ENCODE measurements around the gene KRTAP25-1.

DNA sequence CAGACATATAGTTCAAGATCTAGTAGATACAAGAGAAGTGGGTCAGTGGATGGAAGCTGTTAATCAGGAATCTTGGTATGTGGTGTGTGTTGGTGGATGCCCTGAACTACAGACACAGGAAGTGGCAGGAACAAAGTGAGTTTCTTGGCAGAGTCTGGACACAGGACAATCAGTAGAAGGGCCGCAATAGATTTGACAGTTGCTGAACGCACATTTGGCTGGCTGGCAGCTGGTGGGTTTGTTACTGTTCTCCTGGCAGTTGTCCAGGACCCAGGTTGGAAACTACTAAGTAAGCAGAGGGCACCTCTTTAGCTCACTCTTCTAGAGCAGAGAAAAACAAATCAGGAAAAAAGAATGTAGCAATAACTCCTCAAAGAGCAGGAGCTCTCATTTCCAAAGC, 17.6 kb upstream of the KRTAP25-1 start:
- TF ChIP-seq CEBPB (IDR thresholded peaks at IDR 0.05; ENCODE audit: low read depth, low read length) (no peak), EGR1 (IDR thresholded peaks at IDR 0.05; ENCODE audit: borderline replicate concordance, low read depth, low read length) (no peak), NANOG (IDR thresholded peaks at IDR 0.05; ENCODE audit: insufficient read depth, low read depth, low read length, poor library complexity, severe bottlenecking) (no peak), EP300 (IDR thresholded peaks at IDR 0.05; ENCODE audit: borderline replicate concordance in 1 of 2, low read depth in 2 of 2, low read length in 2 of 2) (no peak), CBX8 (IDR thresholded peaks at IDR 0.05; ENCODE audit: borderline replicate concordance, low read depth, low read length) (no peak), TBP (IDR thresholded peaks at IDR 0.05; ENCODE audit: low read depth, low read length) (no peak), MAFK (IDR thresholded peaks at IDR 0.05; ENCODE audit: low read depth, low read length) (no peak), CHD2 (IDR thresholded peaks at IDR 0.05; ENCODE audit: low read length) (no peak), YY1 (IDR thresholded peaks at IDR 0.05; ENCODE audit: low read depth, low read length) (no peak), POLR2AphosphoS5 (IDR thresholded peaks at IDR 0.05; ENCODE audit: low read depth, low read length) (no peak), POLR2A (IDR thresholded peaks at IDR 0.05; ENCODE audit: control extremely low read depth in 1 of 2, low read depth in 2 of 2, low read length in 2 of 2) (no peak), TEAD4 (IDR thresholded peaks at IDR 0.05; ENCODE audit: low read depth, low read length) (no peak)
- TF ChIP-seq, protein P1, sequence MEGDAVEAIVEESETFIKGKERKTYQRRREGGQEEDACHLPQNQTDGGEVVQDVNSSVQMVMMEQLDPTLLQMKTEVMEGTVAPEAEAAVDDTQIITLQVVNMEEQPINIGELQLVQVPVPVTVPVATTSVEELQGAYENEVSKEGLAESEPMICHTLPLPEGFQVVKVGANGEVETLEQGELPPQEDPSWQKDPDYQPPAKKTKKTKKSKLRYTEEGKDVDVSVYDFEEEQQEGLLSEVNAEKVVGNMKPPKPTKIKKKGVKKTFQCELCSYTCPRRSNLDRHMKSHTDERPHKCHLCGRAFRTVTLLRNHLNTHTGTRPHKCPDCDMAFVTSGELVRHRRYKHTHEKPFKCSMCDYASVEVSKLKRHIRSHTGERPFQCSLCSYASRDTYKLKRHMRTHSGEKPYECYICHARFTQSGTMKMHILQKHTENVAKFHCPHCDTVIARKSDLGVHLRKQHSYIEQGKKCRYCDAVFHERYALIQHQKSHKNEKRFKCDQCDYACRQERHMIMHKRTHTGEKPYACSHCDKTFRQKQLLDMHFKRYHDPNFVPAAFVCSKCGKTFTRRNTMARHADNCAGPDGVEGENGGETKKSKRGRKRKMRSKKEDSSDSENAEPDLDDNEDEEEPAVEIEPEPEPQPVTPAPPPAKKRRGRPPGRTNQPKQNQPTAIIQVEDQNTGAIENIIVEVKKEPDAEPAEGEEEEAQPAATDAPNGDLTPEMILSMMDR (IDR thresholded peaks at IDR 0.05; ENCODE audit: control extremely low read depth in 1 of 3, insufficient read depth in 1 of 3, low read depth in 1 of 3, low read length in 3 of 3) = no peak
- TF ChIP-seq, protein P2, sequence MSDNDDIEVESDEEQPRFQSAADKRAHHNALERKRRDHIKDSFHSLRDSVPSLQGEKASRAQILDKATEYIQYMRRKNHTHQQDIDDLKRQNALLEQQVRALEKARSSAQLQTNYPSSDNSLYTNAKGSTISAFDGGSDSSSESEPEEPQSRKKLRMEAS (IDR thresholded peaks at IDR 0.05) = no peak
